Glutamatergic neuron (in vitro differentiated cells): ENCODE results near the gene TRAF4. TPM values are rescaled to one million over a fixed set of nuclear protein-coding genes. Genes with fewer than 3 reads are reported as not detected.
A peak's percentile ranks its signal among the peaks of the same experiment; 100 is the strongest.

Experiments
- DNase-seq: peaks from one replicate; pipeline ENCODE4 v3.0.0; 2022
- H3K27ac Mint-ChIP-seq: one replicate; pipeline ENCODE4 v1.8.0; 2020; ENCODE audit warnings: mild to moderate bottlenecking, mixed read lengths, inconsistent platforms; ENCODE audit not compliant: unreplicated experiment
- H3K27me3 Mint-ChIP-seq: one replicate; pipeline ENCODE4 v1.8.0; 2020; ENCODE audit warnings: mild to moderate bottlenecking, moderate library complexity, mixed read lengths, inconsistent platforms; ENCODE audit not compliant: unreplicated experiment
- H3K36me3 Mint-ChIP-seq: one replicate; pipeline ENCODE4 v1.8.0; 2020; ENCODE audit warnings: mild to moderate bottlenecking, mixed read lengths, inconsistent platforms; ENCODE audit not compliant: unreplicated experiment
- H3K4me1 Mint-ChIP-seq: one replicate; pipeline ENCODE4 v1.8.0; 2020; ENCODE audit warnings: mild to moderate bottlenecking, low read depth, mixed read lengths, inconsistent platforms; ENCODE audit not compliant: unreplicated experiment
- H3K4me3 Mint-ChIP-seq: one replicate; pipeline ENCODE4 v1.8.0; 2020; ENCODE audit warnings: mild to moderate bottlenecking, mixed read lengths, inconsistent platforms; ENCODE audit not compliant: unreplicated experiment
- H3K9me3 Mint-ChIP-seq: one replicate; pipeline ENCODE4 v1.8.0; 2020; ENCODE audit warnings: mild to moderate bottlenecking, moderate library complexity, mixed read lengths, inconsistent platforms; ENCODE audit not compliant: unreplicated experiment
- total RNA-seq: library from RNA; stranded (reverse); fragmentation: NEBNext Ultra II Directional; extraction: Animal tissue kit (Norgen Biotek cat#: 25700); gene quantifications from one replicate; pipeline ENCODE4 v1.2.1, GENCODE V29; 2021; ENCODE audit not compliant: unreplicated experiment
- TF ChIP-seq, protein P1 (sequence below): fragments of 200-600 bp; sonication (generic); IDR thresholded peaks from one replicate; pipeline ENCODE4 v1.5.0; 2021; ENCODE audit not compliant: partially characterized antibody, unreplicated experiment

TRAF4 gene
- total RNA-seq, 1 donor from 2014 or later: 373 TPM

DNA sequence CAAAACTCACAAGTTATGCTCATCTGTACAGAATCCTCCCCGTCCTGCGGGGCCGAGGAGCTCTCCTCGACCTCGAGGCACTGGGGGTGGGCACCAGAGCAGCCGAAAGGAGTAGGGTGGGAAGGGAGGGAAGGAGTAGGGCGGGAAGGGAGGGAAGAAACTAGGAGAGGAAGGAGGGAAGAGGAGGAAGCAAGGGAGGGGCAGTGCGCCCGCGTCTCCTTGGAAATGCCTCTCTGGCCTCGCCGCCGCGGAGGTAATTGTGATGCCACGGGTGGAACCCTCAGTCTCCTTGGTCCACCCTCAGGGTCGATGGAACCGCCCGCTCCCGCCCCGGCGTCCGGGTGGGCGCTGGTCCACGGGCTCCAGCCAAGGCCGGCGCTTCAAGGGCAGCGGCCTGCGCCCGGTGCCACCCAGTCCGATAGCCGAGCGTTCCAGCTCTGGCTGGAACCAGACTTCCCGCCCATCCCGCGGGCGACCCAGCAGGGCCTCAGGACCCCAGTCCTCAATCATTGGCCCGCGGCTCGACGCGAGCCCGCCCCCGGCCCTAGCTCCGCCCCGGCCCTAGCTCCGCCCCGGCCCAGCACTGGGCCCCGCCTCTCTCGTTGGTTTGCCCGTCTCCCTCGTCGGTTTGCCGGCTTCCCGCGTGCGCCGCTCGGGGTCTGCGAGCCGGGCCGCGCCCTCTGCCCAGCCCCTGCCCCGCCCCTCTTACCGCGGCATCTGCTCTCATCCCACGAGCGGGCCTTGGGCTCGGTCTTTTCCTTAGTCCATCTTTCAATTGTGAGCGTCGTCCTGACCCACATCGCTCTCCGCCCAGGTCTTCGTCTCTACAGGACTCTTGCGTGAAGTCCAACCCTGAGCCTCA, 32.7 kb upstream of the TRAF4 start:
- TF ChIP-seq, protein P1, sequence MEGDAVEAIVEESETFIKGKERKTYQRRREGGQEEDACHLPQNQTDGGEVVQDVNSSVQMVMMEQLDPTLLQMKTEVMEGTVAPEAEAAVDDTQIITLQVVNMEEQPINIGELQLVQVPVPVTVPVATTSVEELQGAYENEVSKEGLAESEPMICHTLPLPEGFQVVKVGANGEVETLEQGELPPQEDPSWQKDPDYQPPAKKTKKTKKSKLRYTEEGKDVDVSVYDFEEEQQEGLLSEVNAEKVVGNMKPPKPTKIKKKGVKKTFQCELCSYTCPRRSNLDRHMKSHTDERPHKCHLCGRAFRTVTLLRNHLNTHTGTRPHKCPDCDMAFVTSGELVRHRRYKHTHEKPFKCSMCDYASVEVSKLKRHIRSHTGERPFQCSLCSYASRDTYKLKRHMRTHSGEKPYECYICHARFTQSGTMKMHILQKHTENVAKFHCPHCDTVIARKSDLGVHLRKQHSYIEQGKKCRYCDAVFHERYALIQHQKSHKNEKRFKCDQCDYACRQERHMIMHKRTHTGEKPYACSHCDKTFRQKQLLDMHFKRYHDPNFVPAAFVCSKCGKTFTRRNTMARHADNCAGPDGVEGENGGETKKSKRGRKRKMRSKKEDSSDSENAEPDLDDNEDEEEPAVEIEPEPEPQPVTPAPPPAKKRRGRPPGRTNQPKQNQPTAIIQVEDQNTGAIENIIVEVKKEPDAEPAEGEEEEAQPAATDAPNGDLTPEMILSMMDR: no peak
- peaks cover 20% of the 10 kb centered on the region for H3K9me3 Mint-ChIP-seq
- peak overlapping the region; percentile 100 for H3K27ac Mint-ChIP-seq

DNA sequence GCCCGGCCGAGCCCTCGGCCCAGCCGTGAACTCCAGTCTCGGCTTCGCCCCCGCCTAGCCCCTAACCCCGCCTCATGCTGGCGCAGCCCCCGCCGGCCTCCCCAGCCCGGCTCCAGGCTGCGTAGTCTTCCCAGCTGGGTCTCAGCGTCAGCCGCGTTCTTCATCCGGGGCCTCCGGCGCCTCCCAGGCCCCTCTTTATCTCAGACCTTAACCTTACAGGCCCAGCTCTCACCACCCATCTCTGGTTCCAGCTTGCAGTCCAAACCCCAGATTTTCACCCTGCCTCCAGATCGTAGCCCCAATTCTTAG, 32.1 kb upstream of the TRAF4 start, which contains the start of gene PROCA1:
Gene PROCA1 (minus strand): TSS at position 166 of the 309 bp plus-strand sequence. CDS start 228 bp downstream, outside the sequence.
- Mint-ChIP-seq H3K27ac (peak within 1 kb of the TSS; percentile 100), H3K4me1 (peaks cover 19% of the 10 kb centered on the region), H3K27me3 (peaks cover 21% of the 10 kb centered on the region), H3K4me3 (peak within 1 kb of the TSS; percentile 94), H3K9me3 (peaks cover 20% of the 10 kb centered on the region), H3K36me3 (peaks cover 4% of the 10 kb centered on the region)
- DNase-seq: peak; percentile 78
- TF ChIP-seq, protein P1: no peak

More for the DNA sequence above, 32.7 kb upstream of the TRAF4 start:
- peak; percentile 97 for DNase-seq
- H3K36me3 Mint-ChIP-seq: peaks cover 4% of the 10 kb centered on the region
- peak overlapping the region; percentile 94 for H3K4me3 Mint-ChIP-seq
- peaks cover 25% of the 10 kb centered on the region for H3K27me3 Mint-ChIP-seq
- peaks cover 16% of the 10 kb centered on the region for H3K4me1 Mint-ChIP-seq

DNA sequence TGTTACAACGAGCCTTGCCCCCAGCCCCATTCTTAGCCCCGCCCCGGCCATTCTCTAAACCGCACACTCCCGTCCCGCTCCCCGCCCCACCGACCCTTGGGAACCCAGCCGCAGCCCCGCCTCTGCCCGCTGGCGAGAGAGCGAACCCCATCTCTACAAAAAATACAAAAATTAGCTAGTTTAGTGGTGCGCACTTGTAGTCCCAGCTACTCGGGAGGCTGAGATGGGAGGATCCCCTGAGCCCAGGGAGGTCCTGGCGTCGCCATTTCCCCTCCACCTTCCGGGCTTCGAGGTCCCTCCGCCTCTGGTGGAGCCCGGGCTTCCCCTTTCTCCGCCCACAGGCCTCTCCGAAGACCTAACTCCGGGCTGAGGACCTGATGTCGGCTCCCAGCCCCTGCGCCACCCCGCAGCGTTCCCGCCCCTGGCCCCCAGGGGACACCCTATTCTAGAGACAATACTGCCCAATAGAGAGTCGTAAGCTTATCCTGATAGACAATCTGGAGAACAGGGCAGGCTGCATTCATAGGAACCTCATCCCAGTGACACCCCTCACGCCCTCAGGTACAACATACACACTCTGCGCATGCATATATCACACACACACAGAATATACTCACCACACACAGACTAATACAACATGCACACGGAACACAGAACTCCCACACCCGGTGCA, 31.6 kb upstream of the TRAF4 start:
- Mint-ChIP-seq H3K4me1 (peaks cover 18% of the 10 kb centered on the region), H3K27ac (peak overlapping the region; percentile 100), H3K4me3 (peak overlapping the region; percentile 94), H3K27me3 (peaks cover 21% of the 10 kb centered on the region), H3K9me3 (peaks cover 19% of the 10 kb centered on the region), H3K36me3 (peaks cover 4% of the 10 kb centered on the region)
- TF ChIP-seq, protein P1: no peak
- peak; percentile 85 for DNase-seq

DNA sequence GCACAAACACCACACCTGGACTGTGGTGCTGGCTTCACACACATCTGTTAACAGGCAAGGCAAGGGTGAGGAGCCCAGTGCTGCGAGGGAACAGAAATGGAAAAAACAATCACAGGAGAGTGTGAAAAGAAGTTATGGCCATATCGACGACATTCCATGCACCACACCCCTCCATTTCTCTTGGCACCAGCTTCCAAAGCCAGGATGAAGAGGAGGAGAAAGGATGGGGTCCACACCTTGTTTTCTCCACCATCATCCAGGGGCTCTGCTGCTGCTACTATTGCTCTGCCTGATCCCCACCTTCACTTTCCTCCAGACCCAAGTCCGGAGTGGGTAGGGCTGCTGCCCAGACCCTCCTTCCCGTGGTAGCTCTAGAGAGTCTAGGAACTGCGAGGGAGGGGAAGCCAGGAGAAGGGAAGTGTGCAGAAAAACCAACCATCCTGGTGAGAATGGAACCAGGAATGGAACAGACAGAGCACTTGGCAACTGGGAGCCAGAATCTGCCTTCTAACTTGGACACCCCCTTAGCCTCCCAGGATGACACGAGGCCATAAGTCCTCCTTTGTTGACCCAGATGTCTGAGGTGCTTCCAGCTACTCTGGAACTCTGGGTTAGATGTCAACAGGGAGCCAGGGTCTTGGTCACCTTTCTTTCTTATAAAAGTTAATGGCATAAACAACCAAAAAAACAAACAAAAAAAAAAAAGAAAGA, 31.0 kb upstream of the TRAF4 start:
- TF ChIP-seq, protein P1: no peak
- peak overlapping the region; percentile 94 for H3K4me3 Mint-ChIP-seq
- DNase-seq: no peak

More for the DNA sequence above, 31.0 kb upstream of the TRAF4 start:
- H3K9me3 Mint-ChIP-seq: peaks cover 14% of the 10 kb centered on the region
- H3K27ac Mint-ChIP-seq: peak overlapping the region; percentile 100
- H3K27me3 Mint-ChIP-seq: peaks cover 16% of the 10 kb centered on the region
- peaks cover 4% of the 10 kb centered on the region for H3K36me3 Mint-ChIP-seq
- peaks cover 13% of the 10 kb centered on the region for H3K4me1 Mint-ChIP-seq
